Fibroblast of gingiva (primary cell): ENCODE results near the gene CCNK.

Experiments used
- DNase-seq: peaks from one replicate; pipeline ENCODE4 v3.0.0-alpha.2; 2011; ENCODE audit warnings: low read depth

The CCNK gene

DNA sequence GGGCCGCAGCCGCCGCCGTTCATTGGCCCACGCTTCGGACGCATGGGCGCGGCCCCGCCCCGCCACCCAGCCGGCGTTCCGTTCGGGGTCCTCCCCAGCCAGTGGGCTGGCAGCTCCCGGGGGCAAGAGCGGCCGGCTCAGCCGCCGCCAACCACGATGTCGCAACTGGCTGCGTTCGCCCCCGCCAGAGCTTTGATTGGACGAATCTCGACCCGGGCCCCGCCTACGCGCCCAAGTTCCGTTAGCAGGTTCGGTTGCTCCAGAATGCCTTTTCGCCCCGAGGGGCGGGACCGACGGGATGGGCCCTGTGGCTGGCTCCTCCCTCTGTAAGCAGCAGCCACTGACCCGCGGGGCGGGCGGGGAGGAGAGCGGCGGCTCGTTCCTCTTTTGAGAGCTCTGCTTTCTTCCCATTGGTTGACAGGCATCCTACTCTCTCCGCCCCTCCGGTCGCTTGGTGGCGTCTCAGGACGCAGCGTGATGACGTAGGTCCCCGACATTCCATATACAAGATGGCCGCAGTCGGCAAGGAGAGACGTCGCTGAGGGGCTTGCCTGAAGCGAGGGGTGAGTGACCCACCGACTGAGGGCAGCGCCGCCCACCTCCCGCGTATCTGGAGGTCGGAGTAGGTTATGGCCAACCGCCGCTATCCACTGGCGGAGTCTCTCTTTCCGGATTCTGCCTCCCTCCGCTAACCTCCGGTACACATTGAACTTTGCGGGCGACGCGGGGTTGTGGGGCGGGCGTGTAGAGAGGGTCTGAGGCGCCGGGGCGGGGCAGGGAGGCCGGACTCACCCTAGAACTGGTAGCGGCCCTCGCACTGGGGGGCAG, at the start of gene CCNK:
Gene CCNK (plus strand): TSS at position 493 of the 828 bp plus-strand sequence. CDS start 11,269 bp downstream, outside the sequence.
- peak; percentile 100 for DNase-seq

DNA sequence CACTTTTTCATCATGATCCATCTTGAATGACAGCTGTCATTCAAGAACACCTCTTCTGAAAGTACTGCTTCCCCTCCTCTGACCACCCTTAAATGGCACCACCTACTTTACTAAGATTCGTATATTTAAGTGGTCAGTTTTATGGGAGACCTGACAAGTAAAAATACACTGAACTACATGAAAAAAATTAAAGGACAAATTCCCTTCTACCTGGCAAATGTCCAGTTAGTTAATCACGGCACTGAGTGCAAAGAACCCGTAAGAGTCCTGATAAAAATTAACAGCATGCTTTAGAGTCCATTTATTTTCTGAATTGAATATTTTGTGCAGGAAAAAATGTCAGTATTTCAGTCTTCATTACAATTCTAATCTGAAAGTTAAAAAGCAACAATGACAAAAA, 49.2 kb upstream of the CCNK start:
- no peak for DNase-seq

DNA sequence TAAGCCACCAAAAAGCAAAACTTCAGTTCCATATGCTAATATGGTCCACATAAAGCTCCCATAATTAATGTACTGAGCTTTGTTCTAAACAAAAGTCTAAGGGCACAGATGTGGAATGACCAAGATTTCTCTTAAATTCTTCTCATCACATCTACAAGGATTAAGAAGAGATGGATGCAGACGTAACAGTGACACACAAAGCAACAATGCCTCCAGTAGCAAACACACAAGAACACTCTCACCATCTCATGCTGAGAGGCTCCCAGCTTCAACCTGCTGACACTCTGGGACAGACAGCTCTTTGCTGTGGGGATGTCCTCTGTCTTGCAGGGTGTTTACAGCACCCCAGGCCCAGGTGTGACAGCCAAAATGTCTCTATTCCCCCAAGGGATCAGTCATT, 48.7 kb upstream of the CCNK start:
- DNase-seq: no peak

DNA sequence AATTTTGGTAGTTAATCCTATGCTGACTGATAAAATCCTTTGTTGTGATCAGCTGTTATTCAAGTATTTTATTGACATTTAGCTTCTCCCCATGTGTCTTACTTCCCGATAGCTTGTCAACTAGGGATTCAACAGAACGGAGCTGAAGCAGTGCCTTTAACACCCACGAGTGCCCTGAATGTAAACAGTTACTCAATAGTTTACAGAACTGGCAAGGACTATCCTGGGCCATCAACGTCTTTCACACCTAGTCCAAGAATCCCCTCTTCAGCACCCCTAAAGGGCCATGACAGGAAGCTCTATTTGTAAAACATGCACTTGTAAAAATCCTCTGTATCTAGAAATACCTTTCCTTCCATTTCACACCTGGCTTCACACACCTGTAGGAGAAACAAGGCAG, 45.9 kb upstream of the CCNK start:
- no peak for DNase-seq

DNA sequence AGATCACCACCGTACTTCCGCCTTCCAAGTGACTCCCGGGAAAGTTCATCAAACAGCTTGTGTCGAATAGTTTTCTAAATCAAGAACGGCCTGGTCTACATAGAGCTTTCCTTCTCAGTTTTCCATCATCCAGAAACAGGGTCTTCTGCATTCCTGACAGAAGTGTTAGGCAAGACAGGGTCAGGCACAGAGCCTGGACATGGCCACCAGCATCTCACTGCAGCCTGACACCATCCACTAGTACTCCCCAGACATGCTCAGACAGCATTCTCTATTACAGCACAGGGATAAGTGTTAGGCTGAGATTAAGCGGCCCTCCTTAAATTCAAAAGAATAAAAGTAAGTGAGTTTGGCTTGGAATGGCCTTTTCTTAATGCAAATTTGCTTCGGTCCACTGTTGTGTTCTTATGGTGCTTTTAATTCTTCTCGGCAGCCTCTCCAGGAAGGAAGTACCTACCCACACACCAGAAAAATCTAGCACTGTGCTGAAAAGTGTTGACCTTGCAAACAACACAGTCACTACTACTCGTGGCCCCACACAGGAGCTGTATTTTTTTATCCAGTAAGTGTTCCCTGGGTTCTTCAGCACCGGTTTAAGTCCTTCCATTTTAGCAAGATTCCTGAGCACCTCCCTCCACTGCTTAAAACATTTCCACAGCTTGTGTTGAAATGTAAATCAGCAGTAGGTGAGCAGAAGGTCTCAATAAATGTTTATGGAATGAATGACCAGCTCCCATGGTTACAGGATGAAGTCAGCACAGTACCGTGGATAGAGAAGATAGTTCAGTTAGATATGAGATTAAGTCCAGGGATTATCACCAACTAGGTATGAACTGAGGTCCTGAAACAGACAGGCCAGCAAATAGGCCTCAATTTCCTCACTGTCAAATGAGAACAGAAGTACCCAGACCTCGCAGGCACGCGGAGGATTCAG, 44.7 kb upstream of the CCNK start:
- DNase-seq: no peak

DNA sequence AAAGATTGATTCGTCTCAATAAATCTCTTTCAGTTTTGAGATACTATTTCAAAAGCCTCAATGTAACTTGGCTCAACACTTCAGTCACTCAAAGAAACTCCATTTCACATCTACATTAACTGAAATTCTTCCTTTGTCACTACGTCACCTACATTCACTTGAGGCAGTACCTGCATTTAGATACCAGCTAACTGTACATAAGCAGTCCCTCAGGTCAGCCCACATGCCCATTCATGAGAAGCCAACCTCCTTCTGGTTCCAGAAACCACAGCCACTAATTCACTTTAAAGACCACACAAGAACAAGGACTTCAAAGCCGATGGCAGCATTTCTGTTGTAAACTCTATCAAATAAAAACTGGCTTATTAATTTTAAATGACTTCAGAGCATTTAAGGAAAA, 43.5 kb upstream of the CCNK start:
- DNase-seq: no peak

DNA sequence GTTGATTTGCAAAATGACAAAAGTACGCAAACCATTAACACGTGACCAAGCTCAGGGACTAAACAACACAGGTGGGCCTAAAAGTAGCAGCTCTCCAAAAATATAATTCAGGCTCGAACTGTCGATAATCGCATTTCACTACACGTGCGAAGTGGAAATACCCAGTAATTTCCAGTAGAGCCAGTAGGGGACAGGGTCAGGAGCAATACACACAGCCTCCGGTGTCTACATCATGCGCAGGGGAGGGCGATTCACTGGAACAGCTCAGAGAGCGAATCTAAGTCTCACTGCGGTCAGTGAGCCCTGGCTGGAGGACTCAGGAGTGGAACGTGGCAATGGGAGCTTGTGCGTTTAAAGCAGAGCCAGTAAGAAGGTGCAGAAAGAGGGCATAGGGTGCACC, 40.9 kb upstream of the CCNK start:
- DNase-seq: no peak

DNA sequence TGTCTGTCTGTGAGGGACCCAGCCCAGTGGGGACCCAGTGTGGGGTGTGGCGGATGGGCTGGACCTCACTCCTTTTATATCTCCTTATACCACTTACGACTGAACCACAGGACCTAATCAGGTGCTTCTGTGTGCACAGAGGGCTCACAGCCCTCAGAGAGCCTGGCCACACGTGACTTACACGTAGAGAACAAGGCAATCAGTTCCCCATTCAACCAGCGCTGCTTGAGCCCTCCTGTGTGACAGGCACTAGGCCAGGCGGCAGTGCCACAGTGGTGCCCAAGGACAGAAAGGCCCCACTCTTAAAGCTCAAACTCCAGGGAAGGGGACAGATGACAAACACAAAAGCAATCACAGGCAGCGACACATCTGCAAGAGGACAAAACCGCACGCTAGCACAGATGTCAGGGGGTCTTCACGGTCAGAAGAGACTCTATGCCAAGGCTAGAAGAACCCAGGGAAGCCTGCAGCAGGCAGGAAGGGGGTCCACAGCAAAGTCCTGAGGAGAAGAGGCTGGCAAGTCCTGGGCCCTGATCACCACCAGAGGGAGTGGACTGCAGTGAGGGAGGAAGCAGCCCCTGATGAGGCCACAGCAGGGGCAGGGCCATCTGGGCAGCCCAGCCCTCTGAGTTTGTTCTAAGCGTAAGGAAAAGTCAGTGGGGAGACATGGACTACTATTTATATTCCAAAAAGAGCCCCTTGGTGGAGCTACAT, 39.9 kb upstream of the CCNK start:
- DNase-seq: no peak

DNA sequence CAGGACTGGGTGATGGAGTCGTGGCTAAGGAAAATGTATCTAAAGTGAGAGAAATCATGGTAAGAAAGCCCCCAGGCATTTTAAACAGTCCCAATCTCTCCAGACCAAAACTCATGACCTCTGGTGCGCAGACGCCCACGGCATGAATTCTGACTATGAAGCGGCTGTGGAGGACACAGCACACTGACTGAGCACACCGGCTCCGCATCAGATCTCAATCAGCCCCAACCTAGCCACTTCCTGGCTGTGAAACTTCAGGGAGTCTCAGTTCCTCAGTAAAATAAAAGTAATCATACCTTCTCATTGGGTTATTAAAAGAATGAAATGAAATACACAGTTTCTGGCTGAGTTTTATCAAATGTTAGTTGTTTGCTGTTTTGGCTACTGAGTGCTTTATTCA, 39.3 kb upstream of the CCNK start:
- DNase-seq: no peak

DNA sequence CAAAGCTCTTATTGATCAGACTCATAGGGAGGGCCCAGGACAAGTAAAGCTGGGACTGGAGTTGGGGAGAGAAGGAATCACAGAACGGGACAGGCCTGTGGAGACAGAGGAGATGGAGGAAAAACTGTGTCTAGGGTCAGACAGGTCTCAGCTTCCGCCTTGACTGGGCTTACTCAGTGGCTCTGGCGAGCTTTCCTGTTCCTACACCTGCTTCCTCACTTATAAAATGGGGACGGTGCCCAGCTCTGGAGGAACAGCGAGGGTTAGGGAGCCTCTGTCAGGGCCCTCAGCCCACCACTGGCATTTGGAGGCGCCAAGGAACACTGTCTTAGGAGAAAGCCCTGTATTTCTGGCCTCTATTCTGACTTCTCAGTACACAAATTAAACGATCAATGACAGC, 35.3 kb upstream of the CCNK start:
- no peak for DNase-seq

DNA sequence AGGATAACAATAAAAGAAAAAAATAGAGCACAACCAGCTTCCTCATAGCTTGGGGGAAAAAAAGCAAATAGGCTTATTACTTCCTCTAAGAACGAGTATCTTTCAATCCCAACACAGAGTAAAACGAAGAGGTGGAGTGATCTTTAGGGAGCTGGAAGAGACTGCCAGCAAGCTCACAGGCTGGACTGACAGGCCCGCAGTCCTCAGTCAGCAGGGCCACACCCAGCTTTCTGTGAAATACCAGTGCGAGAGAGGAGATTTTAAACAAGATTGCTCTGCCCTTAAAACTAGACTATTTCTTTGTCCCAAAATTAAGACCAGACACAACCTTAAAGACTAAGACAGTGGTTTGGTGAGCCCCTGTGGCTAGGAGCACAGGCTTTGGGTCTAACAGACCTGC, 33.5 kb upstream of the CCNK start:
- DNase-seq: no peak

DNA sequence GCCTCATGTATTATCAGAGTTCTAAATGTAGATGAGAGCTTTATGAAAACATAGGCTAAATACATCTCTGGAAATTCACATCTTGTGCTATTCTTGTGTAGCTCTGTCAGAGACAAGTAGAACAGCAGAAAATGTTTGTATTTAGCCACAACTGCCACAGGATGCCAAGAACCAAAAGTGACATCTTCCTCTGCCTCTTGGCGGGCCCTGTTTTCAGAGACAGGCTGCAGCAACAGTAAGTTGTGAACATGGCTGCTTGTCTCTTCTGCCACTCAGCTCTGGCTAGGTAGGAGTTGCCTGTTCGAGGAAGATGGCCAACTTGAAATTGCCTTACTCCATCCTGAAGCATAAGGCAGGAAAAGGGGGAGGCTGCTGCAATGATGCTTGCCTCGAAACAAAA, 30.9 kb upstream of the CCNK start:
- DNase-seq: no peak

DNA sequence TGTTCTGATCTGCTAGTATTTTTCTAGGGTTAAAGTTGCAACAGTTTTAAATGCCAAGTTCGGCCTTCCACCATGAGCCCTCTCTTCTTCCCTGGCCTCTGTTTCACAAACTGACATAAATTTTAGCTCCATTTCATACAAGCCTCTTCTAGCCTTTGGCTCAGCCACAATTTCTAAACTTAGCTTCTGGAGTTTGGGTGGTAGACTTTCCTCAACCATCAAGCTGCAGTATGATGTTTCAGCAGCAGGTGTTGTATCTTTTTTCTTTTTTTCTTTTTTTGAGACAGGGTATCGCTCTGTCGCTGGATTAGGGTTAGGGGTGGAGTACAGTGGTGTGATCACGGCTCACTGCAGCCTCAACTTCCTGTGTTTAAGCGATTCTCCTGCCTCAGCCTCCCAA, 30.0 kb upstream of the CCNK start:
- DNase-seq: no peak

DNA sequence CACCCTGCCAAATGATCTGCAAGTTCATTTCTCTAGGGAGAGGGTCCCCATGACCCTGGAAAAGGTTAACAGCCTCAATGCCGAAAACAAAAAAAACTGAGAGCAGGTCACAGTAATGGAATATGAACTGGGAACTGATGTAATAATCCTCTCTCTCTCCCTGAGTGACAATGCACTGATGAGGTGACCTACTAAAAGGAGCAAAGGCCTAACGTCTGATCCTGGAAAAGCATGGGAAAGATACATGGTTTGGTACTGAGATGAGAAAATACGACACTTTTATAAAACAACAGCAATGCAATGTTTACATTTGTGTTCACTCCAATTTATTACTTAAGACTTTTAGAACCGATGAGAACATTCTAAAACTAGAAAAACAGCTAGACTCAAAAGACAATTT, 28.2 kb upstream of the CCNK start:
- DNase-seq: no peak

DNA sequence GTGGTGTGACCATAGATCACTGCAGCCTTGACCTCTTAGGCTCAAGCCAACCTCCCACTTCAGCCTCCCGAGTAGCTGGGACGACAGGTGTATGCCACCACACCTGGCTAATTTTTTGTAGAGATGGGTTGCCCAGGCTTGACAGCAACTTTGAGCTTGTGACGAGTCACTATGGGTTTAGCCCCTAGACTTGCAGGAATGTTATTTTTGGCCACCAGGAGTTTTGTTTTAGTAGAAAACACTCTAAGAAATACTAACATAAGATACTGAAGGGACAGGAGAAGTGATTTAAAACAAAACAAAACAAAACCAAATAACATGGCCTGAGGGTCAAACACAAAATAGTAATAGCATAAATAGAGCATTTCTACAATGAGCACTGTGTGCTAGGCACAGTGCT, 27.0 kb upstream of the CCNK start:
- no peak for DNase-seq

DNA sequence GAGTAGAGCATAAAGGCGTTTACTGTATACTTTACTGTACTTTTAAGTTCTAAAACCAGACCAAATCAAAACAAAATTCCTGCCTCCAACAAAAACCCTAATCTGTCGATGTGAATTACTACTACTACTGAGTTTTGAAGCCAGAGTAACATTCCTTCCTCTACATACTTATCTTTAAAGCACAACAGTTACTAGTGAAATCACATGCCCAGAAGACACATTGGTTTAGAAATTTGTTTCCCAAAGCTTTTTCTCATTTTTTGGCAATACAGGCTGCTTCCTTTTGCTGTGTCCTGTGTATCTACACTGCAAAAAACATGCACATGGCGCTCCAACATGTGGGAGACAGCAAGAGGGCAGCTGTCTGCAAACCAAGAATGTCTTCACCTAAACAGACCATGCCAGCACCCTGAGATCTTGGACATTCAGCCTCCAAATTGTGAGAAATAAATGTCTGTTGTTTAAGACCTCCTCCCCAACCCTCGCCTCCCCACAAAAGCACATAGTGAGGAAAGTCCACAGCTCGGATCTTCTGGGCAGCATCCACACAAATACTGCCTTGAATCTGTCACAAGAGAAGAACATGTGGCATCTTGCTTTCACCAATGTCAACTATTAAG, 21.6 kb upstream of the CCNK start:
- DNase-seq: no peak

DNA sequence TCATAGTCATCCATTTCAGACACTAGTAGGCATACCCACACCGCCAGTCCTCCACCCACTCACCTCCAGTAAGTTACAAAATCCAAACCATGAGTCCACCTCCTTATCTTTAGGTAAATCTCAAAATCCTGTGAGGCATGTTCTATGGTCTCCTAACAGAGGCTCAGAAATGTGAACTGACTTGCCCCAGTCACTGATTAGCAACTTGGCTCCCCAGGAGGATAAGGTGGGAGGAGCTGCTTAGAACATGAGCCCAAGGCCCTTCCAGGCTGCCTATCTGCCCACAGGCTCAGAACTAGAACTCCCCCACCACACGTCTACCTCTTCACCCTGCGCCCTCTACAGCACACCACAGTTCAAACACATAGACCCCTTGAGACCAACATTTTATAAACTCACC, 20.4 kb upstream of the CCNK start:
- no peak for DNase-seq

DNA sequence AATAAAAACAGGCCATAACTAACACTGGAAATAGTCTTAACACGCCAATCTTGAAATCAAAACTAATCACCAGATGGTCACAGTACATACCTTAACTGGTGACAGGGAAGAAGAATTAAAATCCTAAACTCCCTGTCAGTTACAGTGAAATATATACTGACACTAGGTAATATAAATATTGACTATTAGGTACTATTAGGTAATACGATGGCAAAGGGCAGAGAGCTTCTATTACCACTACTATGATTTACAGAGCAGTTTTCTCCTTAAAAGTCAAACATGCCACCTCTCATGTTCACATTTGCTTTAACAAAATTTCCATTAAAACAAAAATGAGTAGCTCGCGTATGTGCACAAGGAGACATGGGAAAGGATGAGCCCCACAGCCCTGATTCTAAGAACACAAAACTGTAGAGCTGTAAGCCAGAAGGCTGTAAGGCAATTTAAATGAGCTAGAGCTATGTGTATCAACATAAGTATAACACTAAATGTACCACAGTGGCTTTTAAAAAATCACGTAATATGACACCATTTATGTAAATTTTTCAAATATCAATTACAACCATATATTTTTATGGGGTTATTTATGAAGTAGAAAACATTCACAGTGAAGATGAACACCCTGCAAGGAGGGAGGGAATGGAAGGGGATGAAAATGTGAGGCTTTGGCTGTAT, 19.7 kb upstream of the CCNK start:
- no peak for DNase-seq

DNA sequence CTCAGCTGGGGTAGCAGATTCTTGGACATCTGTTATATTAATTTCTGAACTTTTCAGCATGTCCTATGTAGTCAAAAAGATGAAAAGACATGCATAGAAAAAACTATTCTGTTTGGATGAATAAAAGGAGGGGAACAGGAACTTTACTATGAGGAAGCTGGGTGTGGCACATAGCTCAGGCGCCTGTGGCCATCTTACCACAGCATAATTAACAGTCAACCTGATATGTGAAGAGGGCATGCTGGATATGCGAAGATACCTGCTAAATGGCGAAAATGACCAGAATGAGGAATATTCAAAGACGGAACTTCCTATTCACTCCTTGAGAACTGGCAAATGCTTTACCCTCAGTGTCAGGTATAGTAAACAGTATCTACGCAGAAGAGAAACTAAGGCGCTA, 19.0 kb upstream of the CCNK start:
- DNase-seq: no peak

DNA sequence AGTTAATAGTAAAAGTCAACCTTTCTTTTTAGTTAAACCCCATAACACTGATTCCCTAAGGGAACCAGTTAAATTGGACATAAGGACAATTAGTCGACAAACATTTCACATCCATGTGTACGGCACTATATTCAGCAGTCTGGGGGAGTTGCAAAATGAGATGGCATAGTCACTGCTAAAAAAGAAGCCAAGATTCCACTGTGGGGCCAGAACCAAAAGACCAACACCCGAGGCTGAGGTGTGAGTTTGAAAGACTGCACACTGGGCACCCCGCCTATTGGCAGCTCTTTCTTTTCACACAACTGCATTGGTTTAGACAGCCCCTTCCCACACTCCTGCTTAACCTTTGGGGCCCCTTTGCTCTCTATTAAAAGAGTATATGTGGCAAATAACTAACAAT, 17.2 kb upstream of the CCNK start:
- no peak for DNase-seq

DNA sequence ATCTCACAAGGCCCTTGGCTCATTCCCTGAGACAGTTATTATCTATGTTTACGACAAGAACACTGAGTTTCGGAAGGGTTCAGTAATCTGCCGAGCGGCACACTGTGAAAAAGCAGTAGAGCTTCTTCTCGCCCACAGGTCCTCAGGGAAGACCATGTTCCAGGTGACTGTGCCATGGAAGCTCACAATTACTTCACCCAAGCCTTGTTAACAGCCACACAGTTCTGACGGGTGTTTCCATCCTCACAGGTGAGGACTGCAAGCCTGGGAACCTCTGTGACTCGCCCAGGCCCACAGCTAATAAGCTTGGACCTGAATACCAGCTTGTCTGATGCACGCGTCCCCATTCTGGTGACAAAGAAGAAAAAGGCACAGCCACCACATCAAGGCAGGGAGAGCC, 15.9 kb upstream of the CCNK start:
- no peak for DNase-seq

DNA sequence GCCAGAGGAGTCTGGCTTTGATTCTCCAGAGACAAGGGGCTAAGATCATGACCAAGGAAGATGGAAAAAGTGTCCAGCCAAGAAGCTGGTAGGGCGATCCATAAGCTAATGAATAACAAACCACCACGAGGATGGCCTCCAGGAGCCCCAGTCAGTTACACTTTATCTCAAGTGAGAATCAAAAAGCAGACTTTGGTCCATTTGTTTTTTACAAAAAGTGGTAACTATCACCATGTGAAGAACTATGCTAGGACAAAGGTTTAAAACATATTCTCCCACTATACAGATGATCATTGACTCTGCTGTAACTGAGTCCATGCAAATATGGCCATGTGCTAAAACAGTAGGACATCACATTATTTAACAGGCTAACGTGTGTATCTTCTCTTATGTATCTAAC, 14.5 kb upstream of the CCNK start:
- DNase-seq: no peak
